Activated naive CD8-positive, alpha-beta T cell treated with anti-CD3 and anti-CD28 coated beads, Interleukin-2, amount 10 ng/mL, durations not matched to agents 7 days and 5 days (primary cell): ENCODE results near the gene NAMPT. TPM values are rescaled to one million over a fixed set of nuclear protein-coding genes. Genes with fewer than 3 reads are reported as not detected.

ENCODE experiments used
- ATAC-seq: fragments of 150-1000 bp; cut with Tn5 transposase; one replicate; pipeline ENCODE4 v1.10.0; 2021; ENCODE audit warnings: low read depth, moderate library complexity
- POLR2A ChIA-PET: fragments of 350-600 bp; sonication (Branson Sonifier 250); formaldehyde crosslinking; loops from one replicate; lab custom pipeline; 2021; ENCODE audit warnings: antibody characterized with exemption; lab: Charles Lee
- DNase-seq: peaks from one replicate; pipeline ENCODE4 v3.0.0; 2021
- H3K27ac Mint-ChIP-seq: one replicate; pipeline ENCODE4 v1.8.0; 2022; ENCODE audit warnings: mild to moderate bottlenecking, mixed read lengths
- H3K27me3 Mint-ChIP-seq: one replicate; pipeline ENCODE4 v1.8.0; 2022; ENCODE audit warnings: mild to moderate bottlenecking, moderate library complexity, mixed read lengths
- H3K36me3 Mint-ChIP-seq: one replicate; pipeline ENCODE4 v1.8.0; 2021; ENCODE audit warnings: mild to moderate bottlenecking, mixed read lengths
- H3K4me1 Mint-ChIP-seq: one replicate; pipeline ENCODE4 v1.8.0; 2021; ENCODE audit warnings: mixed read lengths
- H3K4me3 Mint-ChIP-seq: one replicate; pipeline ENCODE4 v1.8.0; 2022; ENCODE audit warnings: mild to moderate bottlenecking, moderate library complexity, mixed read lengths
- H3K9me3 Mint-ChIP-seq: one replicate; pipeline ENCODE4 v1.8.0; 2021; ENCODE audit warnings: mixed read lengths
- total RNA-seq, 2 experiments: library from RNA; stranded (reverse); gene quantifications; one replicate each; pipeline ENCODE4 v1.2.3, GENCODE V29; 2021

Gene NAMPT
- total RNA-seq, 2 experiments from 2014 or later: 63.8 to 65.7 TPM

DNA sequence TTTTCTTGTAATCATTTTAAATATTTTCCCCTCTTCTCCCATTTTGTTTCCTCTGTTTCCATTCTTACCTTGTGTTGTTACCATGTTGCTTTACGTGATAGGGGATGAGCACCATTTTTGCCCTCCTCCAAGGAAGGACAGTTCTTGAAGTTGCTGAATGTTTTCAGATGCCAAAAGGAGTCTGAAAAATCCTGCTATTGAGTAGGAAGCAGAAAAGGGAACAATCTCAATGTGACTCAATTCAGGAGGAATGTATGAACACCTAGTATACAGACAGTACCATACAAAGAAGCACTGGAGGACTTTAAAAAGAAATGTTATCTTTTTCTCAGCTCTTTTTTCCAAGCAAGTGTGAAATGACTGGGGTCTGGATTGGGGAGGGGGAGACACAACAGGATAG lies 5.1 kb upstream of the NAMPT start:
- peaks cover 4% of the 10 kb centered on the region for H3K36me3 Mint-ChIP-seq
- no peak for ATAC-seq
- peaks cover 2% of the 10 kb centered on the region for H3K9me3 Mint-ChIP-seq
- POLR2A ChIA-PET: no interaction called here
- DNase-seq: no peak
- no peak overlapping the region for H3K27ac Mint-ChIP-seq
- H3K27me3 Mint-ChIP-seq: no peaks in the 10 kb centered on the region
- H3K4me1 Mint-ChIP-seq: peaks cover 14% of the 10 kb centered on the region
- H3K4me3 Mint-ChIP-seq: no peak overlapping the region

- POLR2A ChIA-PET: no interaction called here
- no peaks in the 10 kb centered on the region for H3K9me3 Mint-ChIP-seq
- H3K27ac Mint-ChIP-seq: no peak overlapping the region
- ATAC-seq: no peak
- peaks cover 2% of the 10 kb centered on the region for H3K36me3 Mint-ChIP-seq
- no peak for DNase-seq
- no peaks in the 10 kb centered on the region for H3K27me3 Mint-ChIP-seq
- no peak overlapping the region for H3K4me3 Mint-ChIP-seq
- H3K4me1 Mint-ChIP-seq: peaks cover 19% of the 10 kb centered on the region
Observed at GRCh38 chr7:106288263-106288662, 3.5 kb upstream of the NAMPT start.

DNA sequence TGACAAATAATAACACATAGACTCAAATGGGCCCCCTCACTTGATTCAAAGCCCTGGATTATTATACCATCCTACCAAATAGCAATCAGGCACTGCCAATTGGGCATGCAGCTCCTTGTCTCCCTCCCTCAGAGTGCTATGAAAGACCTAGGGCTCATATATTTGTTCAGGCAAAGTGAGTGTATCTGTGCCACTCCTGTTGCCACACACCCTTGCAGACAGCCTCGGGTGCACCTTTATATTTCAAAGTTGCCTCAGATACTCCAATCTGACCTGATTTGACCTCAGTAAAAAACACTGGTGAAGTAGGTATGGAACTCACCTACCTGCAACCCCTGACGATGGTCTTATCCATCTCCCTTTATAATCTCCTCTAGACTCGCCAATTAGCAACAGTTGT lies 3.0 kb upstream of the NAMPT start:
- Mint-ChIP-seq H3K4me3 (no peak overlapping the region), H3K36me3 (peaks cover 2% of the 10 kb centered on the region), H3K27me3 (no peaks in the 10 kb centered on the region), H3K27ac (no peak overlapping the region), H3K4me1 (peaks cover 15% of the 10 kb centered on the region), H3K9me3 (no peaks in the 10 kb centered on the region)
- no peak for ATAC-seq
- no peak for DNase-seq
- POLR2A ChIA-PET: no interaction called here

DNA sequence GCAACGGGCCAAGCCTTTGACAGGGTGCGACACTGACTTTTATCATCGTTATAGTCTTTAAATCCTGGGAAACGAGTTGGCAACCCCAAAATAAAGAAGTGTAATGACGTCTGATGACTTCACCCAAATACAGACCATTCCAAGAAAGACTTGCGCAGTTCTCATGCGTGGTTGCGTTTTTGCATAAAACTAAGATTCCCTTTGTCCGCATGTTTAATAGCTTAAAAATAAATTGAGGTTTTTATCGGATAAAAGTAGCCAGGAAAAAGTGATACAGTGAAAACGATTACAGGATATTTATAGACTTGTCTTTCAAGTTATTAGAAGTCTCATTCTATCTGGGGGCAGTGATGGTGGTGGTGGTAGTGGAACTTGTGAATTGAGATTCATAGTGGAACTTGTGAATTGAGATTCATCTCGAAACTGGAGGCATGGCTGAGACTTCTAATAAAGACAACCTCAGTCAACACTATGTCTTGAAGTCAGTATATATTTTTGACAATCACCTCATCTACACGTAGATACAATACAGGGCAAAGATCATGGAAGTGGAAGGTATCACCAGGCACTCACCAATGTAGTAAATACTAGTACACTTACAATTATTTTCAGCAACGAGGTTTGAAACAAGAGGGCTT lies 1.2 kb upstream of the NAMPT start:
- POLR2A ChIA-PET: interaction anchor here (1.0 to 1.6 kb wide), 3 partner anchors 174 to 594 kb away, joined by 3 to 10 read pairs (median 8); partner anchors contain the start of gene SYPL1
- Mint-ChIP-seq H3K27ac (peak overlapping the region; percentile 90), H3K4me3 (peak overlapping the region; percentile 99), H3K27me3 (no peaks in the 10 kb centered on the region), H3K4me1 (peaks cover 27% of the 10 kb centered on the region), H3K36me3 (peaks cover 2% of the 10 kb centered on the region), H3K9me3 (no peaks in the 10 kb centered on the region)
- no peak for ATAC-seq
- DNase-seq: no peak

DNA sequence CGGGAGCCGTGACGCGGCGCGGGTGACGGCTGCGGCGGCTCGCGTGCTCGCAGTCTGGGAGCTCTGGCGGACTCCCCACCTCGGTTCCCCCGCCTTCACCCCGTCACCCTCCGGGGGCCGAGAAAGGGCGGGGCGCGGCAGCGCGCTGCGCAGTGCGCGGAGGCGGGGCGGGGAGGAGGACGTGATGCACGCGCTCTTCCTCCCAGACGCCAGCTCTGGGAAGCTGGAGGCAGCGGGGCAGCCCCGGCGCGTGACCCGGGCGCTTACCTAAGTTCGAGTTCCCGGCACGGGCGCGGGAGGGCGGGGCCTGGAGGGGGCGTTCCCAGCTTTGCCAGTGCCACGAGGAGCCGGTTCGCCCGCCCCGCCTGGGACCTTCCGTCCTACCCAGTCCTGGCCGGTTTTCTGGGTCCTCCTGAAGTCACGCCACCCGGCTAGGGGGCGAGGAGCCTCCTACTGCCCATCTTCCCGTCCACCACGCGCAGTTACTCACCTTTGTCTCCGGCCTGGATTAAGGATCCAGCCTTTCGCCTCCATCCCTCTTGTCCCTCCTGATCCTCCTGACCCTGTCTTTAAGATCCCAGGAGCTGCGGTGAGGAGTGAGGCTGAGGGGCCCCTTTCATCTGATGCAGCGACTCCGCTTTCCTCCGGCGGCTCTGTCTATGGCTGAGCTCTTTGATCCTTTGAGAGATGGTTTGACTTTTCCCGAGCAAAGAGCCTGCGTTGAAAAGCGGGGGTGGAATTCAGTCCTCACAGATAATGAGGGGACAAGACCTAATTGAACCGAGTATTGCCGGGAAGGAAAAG lies 470 bp upstream of the NAMPT start:
- no peaks in the 10 kb centered on the region for H3K9me3 Mint-ChIP-seq
- POLR2A ChIA-PET: interaction anchor here (0.6 to 2.0 kb wide), 11 partner anchors 9 to 593 kb away, joined by 3 to 10 read pairs (median 5); partner anchors contain the start of genes CCDC71L and SYPL1
- ATAC-seq (peak; percentile 89), DNase-seq (peak; percentile 93)
- peak overlapping the region; percentile 99 for H3K27ac Mint-ChIP-seq
- H3K4me1 Mint-ChIP-seq: peaks cover 31% of the 10 kb centered on the region
- peaks cover 2% of the 10 kb centered on the region for H3K36me3 Mint-ChIP-seq
- H3K27me3 Mint-ChIP-seq: no peaks in the 10 kb centered on the region
- H3K4me3 Mint-ChIP-seq: peak overlapping the region; percentile 99

GRCh38 chr7:106283831-106284713 lies 711 bp downstream of the NAMPT start:
- peak; percentile 38 for ATAC-seq
- Mint-ChIP-seq H3K27ac (peak overlapping the region; percentile 99), H3K4me3 (peak overlapping the region; percentile 99), H3K4me1 (peaks cover 41% of the 10 kb centered on the region), H3K27me3 (no peaks in the 10 kb centered on the region), H3K9me3 (no peaks in the 10 kb centered on the region), H3K36me3 (peaks cover 7% of the 10 kb centered on the region)
- DNase-seq: peak; percentile 72
- POLR2A ChIA-PET: interaction anchor here (1.0 to 2.0 kb wide), 6 partner anchors 10 to 376 kb away, joined by 3 to 10 read pairs (median 8); partner anchors contain the start of genes CCDC71L and SYPL1

DNA sequence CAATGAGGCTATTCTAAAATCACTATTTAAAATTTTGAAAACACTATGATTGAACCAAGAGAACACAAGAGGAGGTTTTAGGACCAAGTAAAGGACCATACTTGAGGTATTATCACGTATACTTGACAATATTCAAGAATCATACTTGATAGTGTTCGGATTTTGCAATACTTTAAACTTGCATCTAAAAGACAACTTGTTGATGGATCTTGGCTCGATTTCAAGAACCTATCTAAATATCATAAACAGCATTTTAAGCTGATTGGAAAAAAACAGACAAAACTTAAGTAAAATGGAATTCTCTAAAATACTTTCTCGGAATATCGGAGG lies 1.3 kb downstream of the NAMPT start:
- DNase-seq (no peak), ATAC-seq (no peak)
- no peaks in the 10 kb centered on the region for H3K9me3 Mint-ChIP-seq
- H3K4me1 Mint-ChIP-seq: peaks cover 45% of the 10 kb centered on the region
- peak overlapping the region; percentile 92 for H3K27ac Mint-ChIP-seq
- H3K4me3 Mint-ChIP-seq: peak overlapping the region; percentile 89
- H3K27me3 Mint-ChIP-seq: no peaks in the 10 kb centered on the region
- POLR2A ChIA-PET: interaction anchor here (2.0 kb wide), 1 partner anchor 63 kb away, joined by 7 read pairs; no protein-coding TSS in a partner anchor
- peaks cover 11% of the 10 kb centered on the region for H3K36me3 Mint-ChIP-seq

GRCh38 chr7:106282852-106283251 lies 1.9 kb downstream of the NAMPT start:
- Mint-ChIP-seq H3K36me3 (peaks cover 15% of the 10 kb centered on the region), H3K9me3 (no peaks in the 10 kb centered on the region), H3K27me3 (no peaks in the 10 kb centered on the region), H3K27ac (no peak overlapping the region), H3K4me1 (peaks cover 50% of the 10 kb centered on the region), H3K4me3 (peak overlapping the region; percentile 58)
- POLR2A ChIA-PET: no interaction called here
- DNase-seq (no peak), ATAC-seq (no peak)

- Mint-ChIP-seq H3K4me1 (peaks cover 52% of the 10 kb centered on the region), H3K36me3 (peaks cover 18% of the 10 kb centered on the region)
- POLR2A ChIA-PET: interaction anchor here (0.5 to 1.5 kb wide), 3 partner anchors 22 to 1330 kb away, joined by 3 read pairs; no protein-coding TSS in a partner anchor
Observed at GRCh38 chr7:106282390-106282789, 2.4 kb downstream of the NAMPT start.

GRCh38 chr7:106281585-106282318 lies 3.0 kb downstream of the NAMPT start:
- Mint-ChIP-seq H3K36me3 (peaks cover 23% of the 10 kb centered on the region), H3K4me1 (peaks cover 54% of the 10 kb centered on the region), H3K9me3 (no peaks in the 10 kb centered on the region), H3K27me3 (no peaks in the 10 kb centered on the region), H3K27ac (no peak overlapping the region), H3K4me3 (peak overlapping the region; percentile 58)
- no peak for ATAC-seq
- DNase-seq: no peak
- POLR2A ChIA-PET: interaction anchor here (0.5 to 1.5 kb wide), 3 partner anchors 22 to 1330 kb away, joined by 3 read pairs; no protein-coding TSS in a partner anchor

More at GRCh38 chr7:106282390-106282789, 2.4 kb downstream of the NAMPT start:
- DNase-seq (no peak), ATAC-seq (no peak)
- Mint-ChIP-seq H3K27ac (no peak overlapping the region), H3K9me3 (no peaks in the 10 kb centered on the region), H3K27me3 (no peaks in the 10 kb centered on the region), H3K4me3 (peak overlapping the region; percentile 58)

DNA sequence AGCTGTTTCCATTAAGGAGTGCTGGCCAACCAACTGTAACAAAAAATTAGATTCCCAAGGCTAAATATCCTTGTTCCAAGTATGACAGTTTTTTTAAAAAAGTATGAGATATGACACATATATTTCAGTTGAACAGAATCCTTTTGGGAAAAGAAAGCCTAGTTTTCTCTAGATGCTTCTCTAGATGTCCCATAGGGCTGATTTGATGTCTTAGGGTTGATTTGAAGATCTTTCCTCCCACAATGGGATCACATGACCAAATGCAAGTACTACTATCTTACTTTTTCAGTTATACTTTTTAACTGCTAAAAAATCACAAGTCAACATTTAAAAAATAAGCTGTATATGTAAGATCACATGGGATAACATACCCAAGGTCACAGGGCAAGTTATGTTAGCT lies 3.7 kb downstream of the NAMPT start:
- Mint-ChIP-seq H3K27ac (no peak overlapping the region), H3K4me3 (no peak overlapping the region), H3K4me1 (peaks cover 53% of the 10 kb centered on the region), H3K36me3 (peaks cover 24% of the 10 kb centered on the region), H3K27me3 (no peaks in the 10 kb centered on the region), H3K9me3 (no peaks in the 10 kb centered on the region)
- DNase-seq (no peak), ATAC-seq (no peak)
- POLR2A ChIA-PET: interaction anchor here (1.5 kb wide), 1 partner anchor 21 kb away, joined by 3 read pairs; no protein-coding TSS in a partner anchor

GRCh38 chr7:106279425-106280197 lies 5.2 kb downstream of the NAMPT start:
- peaks cover 30% of the 10 kb centered on the region for H3K36me3 Mint-ChIP-seq
- H3K9me3 Mint-ChIP-seq: no peaks in the 10 kb centered on the region
- H3K27ac Mint-ChIP-seq: peak overlapping the region; percentile 27
- H3K4me3 Mint-ChIP-seq: peak overlapping the region; percentile 20
- peak; percentile 8 for ATAC-seq
- H3K4me1 Mint-ChIP-seq: peaks cover 48% of the 10 kb centered on the region
- no peak for DNase-seq
- H3K27me3 Mint-ChIP-seq: no peaks in the 10 kb centered on the region
- POLR2A ChIA-PET: no interaction called here
